Measurements from ENCODE around the gene CCDC33.

CCDC33 gene

GRCh38 chr15:74300057-74300795 is 64.1 kb downstream of the CCDC33 start:
- no peak overlapping the region for H2BK5ac ChIP-seq (ENCODE audit: low read depth, low read length, poor library complexity, severe bottlenecking)
- H3K4ac ChIP-seq (ENCODE audit: low read depth in 1 of 2, low read length in 2 of 2): no peak overlapping the region
- H3K79me1 ChIP-seq (replicated peaks; ENCODE audit: low read length, poor library complexity, severe bottlenecking): no peaks in the 10 kb centered on the region
- no peak overlapping the region for H2AK5ac ChIP-seq (ENCODE audit: low read length, severe bottlenecking)
- H4K8ac ChIP-seq (ENCODE audit: low read length): no peak overlapping the region
- no peak for DNase-seq
- no peak overlapping the region for H3K4me3 ChIP-seq (ENCODE audit: insufficient read depth in 1 of 2, low read depth in 1 of 2, low read length in 2 of 2)
- H3K27ac ChIP-seq (ENCODE audit: low read length, poor library complexity, severe bottlenecking): no peak overlapping the region
- H3K18ac ChIP-seq (ENCODE audit: low read depth in 1 of 2, low read length in 2 of 2): no peak overlapping the region
- H3K9me3 ChIP-seq (ENCODE audit: control insufficient read depth, low read length): no peaks in the 10 kb centered on the region
- no peak overlapping the region for H3K4me2 ChIP-seq (ENCODE audit: low read length, poor library complexity, severe bottlenecking)
- H3K14ac ChIP-seq (ENCODE audit: low read length in 2 of 2): no peak overlapping the region
- H3K23ac ChIP-seq (ENCODE audit: low read length in 2 of 2): no peak overlapping the region
- peaks cover 13% of the 10 kb centered on the region for H3K4me1 ChIP-seq (ENCODE audit: control insufficient read depth, insufficient read depth, low read depth, low read length)
- H4K91ac ChIP-seq (ENCODE audit: low read length): no peak overlapping the region
- WGBS: 66% methylated on average over 24 of the region's 26 CpGs
- no peak overlapping the region for H2AFZ ChIP-seq (ENCODE audit: low read depth, low read length)
- H3K27me3 ChIP-seq (ENCODE audit: control insufficient read depth in 1 of 2, insufficient read depth in 1 of 2, low read length in 2 of 2): peaks cover 69 to 91% of the 10 kb centered on the region in 2 experiments
- no peak overlapping the region for H3K9ac ChIP-seq (ENCODE audit: low read length)
- H2BK15ac ChIP-seq (ENCODE audit: low read depth, poor library complexity, severe bottlenecking): no peak overlapping the region
- no peak overlapping the region for H2BK120ac ChIP-seq (ENCODE audit: low read depth, low read length)
- no peaks in the 10 kb centered on the region for H3K36me3 ChIP-seq (ENCODE audit: control insufficient read depth in 1 of 2, insufficient read depth in 2 of 2, low read depth in 1 of 2, low read length in 2 of 2)
- no peak overlapping the region for H2BK12ac ChIP-seq (ENCODE audit: low read length in 2 of 2)

DNA sequence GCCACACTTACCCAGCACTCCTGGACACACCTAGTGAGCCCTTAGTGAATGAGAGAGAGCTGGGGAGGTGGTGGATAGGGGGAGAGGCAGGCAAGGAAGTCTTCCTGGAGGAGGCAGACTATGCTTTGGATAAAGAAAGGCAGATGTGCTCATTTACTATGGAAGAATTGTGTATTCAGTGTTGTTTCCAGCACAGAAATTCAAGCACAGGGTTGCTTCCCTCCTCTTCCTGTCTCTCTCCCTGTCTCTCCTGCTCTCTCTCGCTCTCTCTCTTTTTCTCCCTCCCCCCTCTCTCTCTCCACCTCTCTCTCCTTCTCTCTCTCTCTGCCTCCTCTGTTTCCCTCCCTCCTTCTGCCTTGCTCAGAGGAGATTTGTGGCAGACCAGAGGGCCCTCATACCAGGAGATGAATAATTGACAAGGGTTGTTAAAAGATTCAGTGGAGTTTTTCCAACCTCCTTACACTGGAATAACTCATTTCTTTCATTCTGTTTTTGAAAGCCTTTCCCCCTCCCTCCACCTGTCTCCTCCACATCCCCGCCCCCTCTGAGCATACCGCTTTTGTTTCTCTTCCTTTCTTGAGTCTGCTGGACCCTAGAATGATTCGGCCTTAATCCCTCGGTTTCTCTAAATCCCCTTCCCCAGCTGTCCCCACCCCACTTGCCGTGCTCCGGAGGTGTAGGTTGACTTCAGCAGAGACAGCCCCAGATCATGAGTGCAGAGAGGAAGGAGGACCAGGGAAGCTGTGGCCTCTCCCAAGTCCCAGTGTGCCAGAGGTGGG is 65.6 kb downstream of the CCDC33 start:
- Histone ChIP-seq H3K27me3 (ENCODE audit: control insufficient read depth in 1 of 2, insufficient read depth in 1 of 2, low read length in 2 of 2) (peaks cover 75 to 96% of the 10 kb centered on the region in 2 experiments), H3K23ac (ENCODE audit: low read length in 2 of 2) (no peak overlapping the region), H2AFZ (ENCODE audit: low read depth, low read length) (no peak overlapping the region), H3K79me1 (replicated peaks; ENCODE audit: low read length, poor library complexity, severe bottlenecking) (no peaks in the 10 kb centered on the region), H3K4me2 (ENCODE audit: low read length, poor library complexity, severe bottlenecking) (peak overlapping the region; percentile 14), H3K9ac (ENCODE audit: low read length) (no peak overlapping the region), H2BK15ac (ENCODE audit: low read depth, poor library complexity, severe bottlenecking) (no peak overlapping the region), H2BK5ac (ENCODE audit: low read depth, low read length, poor library complexity, severe bottlenecking) (no peak overlapping the region), H2BK12ac (ENCODE audit: low read length in 2 of 2) (no peak overlapping the region), H3K9me3 (ENCODE audit: control insufficient read depth, low read length) (no peaks in the 10 kb centered on the region), H3K4me1 (ENCODE audit: control insufficient read depth, insufficient read depth, low read depth, low read length) (peaks cover 13% of the 10 kb centered on the region), H2BK120ac (ENCODE audit: low read depth, low read length) (no peak overlapping the region), H2AK5ac (ENCODE audit: low read length, severe bottlenecking) (peak overlapping the region; percentile 11), H3K4ac (ENCODE audit: low read depth in 1 of 2, low read length in 2 of 2) (no peak overlapping the region), H4K91ac (ENCODE audit: low read length) (no peak overlapping the region), H3K36me3 (ENCODE audit: control insufficient read depth in 1 of 2, insufficient read depth in 2 of 2, low read depth in 1 of 2, low read length in 2 of 2) (no peaks in the 10 kb centered on the region), H3K4me3 (ENCODE audit: insufficient read depth in 1 of 2, low read depth in 1 of 2, low read length in 2 of 2) (no peak overlapping the region), H4K8ac (ENCODE audit: low read length) (no peak overlapping the region), H3K18ac (ENCODE audit: low read depth in 1 of 2, low read length in 2 of 2) (no peak overlapping the region), H3K27ac (ENCODE audit: low read length, poor library complexity, severe bottlenecking) (no peak overlapping the region), H3K14ac (ENCODE audit: low read length in 2 of 2) (no peak overlapping the region)
- WGBS: 43% methylated on average over 7 of the region's 7 CpGs
- no peak for DNase-seq

GRCh38 chr15:74302821-74303359 is 66.8 kb downstream of the CCDC33 start:
- peaks cover 71 to 93% of the 10 kb centered on the region in 2 experiments for H3K27me3 ChIP-seq (ENCODE audit: control insufficient read depth in 1 of 2, insufficient read depth in 1 of 2, low read length in 2 of 2)
- H2AFZ ChIP-seq (ENCODE audit: low read depth, low read length): no peak overlapping the region
- H3K36me3 ChIP-seq (ENCODE audit: control insufficient read depth in 1 of 2, insufficient read depth in 2 of 2, low read depth in 1 of 2, low read length in 2 of 2): no peaks in the 10 kb centered on the region
- peak overlapping the region; percentile 62 for H4K8ac ChIP-seq (ENCODE audit: low read length)
- no peak overlapping the region for H2BK5ac ChIP-seq (ENCODE audit: low read depth, low read length, poor library complexity, severe bottlenecking)
- no peak overlapping the region for H2AK5ac ChIP-seq (ENCODE audit: low read length, severe bottlenecking)
- H3K9me3 ChIP-seq (ENCODE audit: control insufficient read depth, low read length): no peaks in the 10 kb centered on the region
- H3K4me1 ChIP-seq (ENCODE audit: control insufficient read depth, insufficient read depth, low read depth, low read length): peaks cover 13% of the 10 kb centered on the region
- H3K14ac ChIP-seq (ENCODE audit: low read length in 2 of 2): peak overlapping the region in 1 of 2 experiments; percentile 12
- peak overlapping the region in 1 of 2 experiments; percentile 50 for H3K18ac ChIP-seq (ENCODE audit: low read depth in 1 of 2, low read length in 2 of 2)
- no peak overlapping the region for H2BK120ac ChIP-seq (ENCODE audit: low read depth, low read length)
- no peaks in the 10 kb centered on the region for H3K79me1 ChIP-seq (replicated peaks; ENCODE audit: low read length, poor library complexity, severe bottlenecking)
- H3K9ac ChIP-seq (ENCODE audit: low read length): no peak overlapping the region
- no peak overlapping the region for H3K4me3 ChIP-seq (ENCODE audit: insufficient read depth in 1 of 2, low read depth in 1 of 2, low read length in 2 of 2)
- H2BK15ac ChIP-seq (ENCODE audit: low read depth, poor library complexity, severe bottlenecking): no peak overlapping the region
- 8% methylated on average over 6 of the region's 7 CpGs for WGBS
- no peak overlapping the region for H3K23ac ChIP-seq (ENCODE audit: low read length in 2 of 2)
- no peak for DNase-seq
- no peak overlapping the region for H3K4ac ChIP-seq (ENCODE audit: low read depth in 1 of 2, low read length in 2 of 2)
- H2BK12ac ChIP-seq (ENCODE audit: low read length in 2 of 2): no peak overlapping the region
- no peak overlapping the region for H3K4me2 ChIP-seq (ENCODE audit: low read length, poor library complexity, severe bottlenecking)
- no peak overlapping the region for H4K91ac ChIP-seq (ENCODE audit: low read length)
- no peak overlapping the region for H3K27ac ChIP-seq (ENCODE audit: low read length, poor library complexity, severe bottlenecking)

- Histone ChIP-seq H2BK12ac (ENCODE audit: low read length in 2 of 2) (no peak overlapping the region), H3K36me3 (ENCODE audit: control insufficient read depth in 1 of 2, insufficient read depth in 2 of 2, low read depth in 1 of 2, low read length in 2 of 2) (no peaks in the 10 kb centered on the region), H4K8ac (ENCODE audit: low read length) (no peak overlapping the region), H2BK15ac (ENCODE audit: low read depth, poor library complexity, severe bottlenecking) (no peak overlapping the region), H3K18ac (ENCODE audit: low read depth in 1 of 2, low read length in 2 of 2) (no peak overlapping the region), H3K27me3 (ENCODE audit: control insufficient read depth in 1 of 2, insufficient read depth in 1 of 2, low read length in 2 of 2) (peaks cover 74 to 93% of the 10 kb centered on the region in 2 experiments), H3K4me3 (ENCODE audit: insufficient read depth in 1 of 2, low read depth in 1 of 2, low read length in 2 of 2) (no peak overlapping the region), H3K4me1 (ENCODE audit: control insufficient read depth, insufficient read depth, low read depth, low read length) (peaks cover 13% of the 10 kb centered on the region), H3K79me1 (replicated peaks; ENCODE audit: low read length, poor library complexity, severe bottlenecking) (no peaks in the 10 kb centered on the region), H3K4ac (ENCODE audit: low read depth in 1 of 2, low read length in 2 of 2) (no peak overlapping the region), H4K91ac (ENCODE audit: low read length) (peak overlapping the region; percentile 18), H2AFZ (ENCODE audit: low read depth, low read length) (no peak overlapping the region), H3K9ac (ENCODE audit: low read length) (no peak overlapping the region), H2BK120ac (ENCODE audit: low read depth, low read length) (no peak overlapping the region), H3K4me2 (ENCODE audit: low read length, poor library complexity, severe bottlenecking) (no peak overlapping the region), H3K14ac (ENCODE audit: low read length in 2 of 2) (no peak overlapping the region), H2AK5ac (ENCODE audit: low read length, severe bottlenecking) (no peak overlapping the region), H2BK5ac (ENCODE audit: low read depth, low read length, poor library complexity, severe bottlenecking) (no peak overlapping the region), H3K27ac (ENCODE audit: low read length, poor library complexity, severe bottlenecking) (no peak overlapping the region), H3K23ac (ENCODE audit: low read length in 2 of 2) (no peak overlapping the region), H3K9me3 (ENCODE audit: control insufficient read depth, low read length) (no peaks in the 10 kb centered on the region)
- 11% methylated on average over 3 of the region's 6 CpGs for WGBS
- no peak for DNase-seq
Measured at GRCh38 chr15:74303741-74304309, 67.7 kb downstream of the CCDC33 start.
